Keratinocyte (primary cell): ENCODE data around the gene FAM174B. TPM values are rescaled to one million over a fixed set of nuclear protein-coding genes. Genes with fewer than 3 reads are reported as not detected.

Experiments
- DNase-seq: peaks from one replicate; pipeline ENCODE4 v3.0.0-alpha.2; 2011; ENCODE audit warnings: low read depth, missing footprints, low spot score
- FAIRE-seq: peaks from 2 replicates; lab custom pipeline; 2011; peaks lifted over from hg19 to GRCh38; lab: Jason Lieb, UNC
- H2AFZ ChIP-seq: 2 replicates; pipeline ENCODE4 v1.6.0; 2012; ENCODE audit warnings: low read length, control low read depth, inconsistent platforms; ENCODE audit not compliant: control insufficient read depth
- H3K27ac ChIP-seq: 2 replicates; pipeline ENCODE4 v1.5.1; 2011; ENCODE audit warnings: low read length; ENCODE audit not compliant: control insufficient read depth, insufficient read depth
- H3K27me3 ChIP-seq: 3 replicates; pipeline ENCODE4 v1.6.0; 2011; ENCODE audit warnings: low read length; ENCODE audit not compliant: control insufficient read depth, insufficient read depth; ENCODE audit errors: extremely low read depth
- H3K36me3 ChIP-seq, 2 experiments: 2 replicates in 1 of 2; 3 replicates in 1 of 2; pipeline ENCODE4 v1.5.1; 2011; ENCODE audit warnings: low read length in 2 of 2, mild to moderate bottlenecking in 1 of 2; ENCODE audit not compliant: control insufficient read depth in 2 of 2, insufficient read depth in 2 of 2; ENCODE audit errors: extremely low read depth in 1 of 2
- H3K4me1 ChIP-seq: 3 replicates; pipeline ENCODE4 v1.5.1; 2011; ENCODE audit warnings: low read length; ENCODE audit not compliant: control insufficient read depth, insufficient read depth; ENCODE audit errors: extremely low read depth
- H3K4me2 ChIP-seq: 3 replicates; pipeline ENCODE4 v1.6.0; 2011; ENCODE audit warnings: low read depth, low read length; ENCODE audit not compliant: control insufficient read depth, insufficient read depth; ENCODE audit errors: extremely low read depth
- H3K4me3 ChIP-seq, 3 experiments: fragments of 200-600 bp in 1 of 3; sonication (generic) in 1 of 3; 2 replicates in 2 of 3; 3 replicates in 1 of 3; pipeline ENCODE4 v1.5.1; 2011 to 2016; ENCODE audit warnings: low read length in 3 of 3, mild to moderate bottlenecking in 3 of 3, control low read depth in 2 of 3, inconsistent platforms in 1 of 3, low read depth in 1 of 3, mixed read lengths in 1 of 3, mixed run types in 1 of 3, moderate library complexity in 1 of 3; ENCODE audit not compliant: control insufficient read depth in 2 of 3, insufficient read depth in 2 of 3; ENCODE audit errors: extremely low read depth in 1 of 3
- H3K79me2 ChIP-seq: 2 replicates; pipeline ENCODE4 v1.6.0; 2012; ENCODE audit warnings: low read length; ENCODE audit not compliant: control insufficient read depth, insufficient read depth
- H3K9ac ChIP-seq: 3 replicates; pipeline ENCODE4 v1.6.0; 2011; ENCODE audit warnings: low read length; ENCODE audit not compliant: control insufficient read depth, insufficient read depth; ENCODE audit errors: extremely low read depth
- H3K9me1 ChIP-seq: 3 replicates; pipeline ENCODE4 v1.6.0; 2011; ENCODE audit warnings: low read length; ENCODE audit not compliant: control insufficient read depth, insufficient read depth; ENCODE audit errors: extremely low read depth
- H3K9me3 ChIP-seq: 2 replicates; pipeline ENCODE4 v1.5.1; 2012; ENCODE audit warnings: low read depth, low read length; ENCODE audit not compliant: control insufficient read depth
- H4K20me1 ChIP-seq: 3 replicates; pipeline ENCODE4 v1.6.0; 2011; ENCODE audit warnings: low read length; ENCODE audit not compliant: control insufficient read depth, insufficient read depth; ENCODE audit errors: extremely low read depth
- EZH2 ChIP-seq: IDR thresholded peaks from one replicate; pipeline ENCODE4 v1.6.1; 2012; ENCODE audit warnings: inconsistent platforms, mild to moderate bottlenecking, low read length, moderate library complexity
- dilution Hi-C: fragments of 300-500 bp; cut with MboI; formaldehyde crosslinking; loops from one replicate; pipeline ENCODE4 v1.7.0; 2020; ENCODE audit warnings: low sequenced_read_pairs; ENCODE audit not compliant: extremely low pct_ligation_motif_present
- polyA plus RNA-seq, 5 experiments: library from polyadenylated mRNA; depleted of rRNA in 3 of 5; stranded (reverse) in 3 of 5; stranded (forward) in 1 of 5; unstranded in 1 of 5; fragments of >200 nt; gene quantifications; 1 replicate in 1 of 5; 2 replicates in 3 of 5; 3 replicates in 1 of 5; pipeline versions ENCODE4 v1.2.1 to v1.2.3, GENCODE V29; 2011 to 2012; ENCODE audit warnings: missing spikeins in 2 of 5, low read depth in 1 of 5, low replicate concordance in 1 of 5
- TF ChIP-seq, protein P1 (sequence below), 3 experiments: IDR thresholded peaks in 1 of 3; conservative IDR thresholded peaks in 1 of 3; optimal IDR thresholded peaks in 1 of 3; 2 replicates in 2 of 3; 3 replicates in 1 of 3; pipeline versions ENCODE3 to v1.5.1; 2011; ENCODE audit warnings: low read length in 3 of 3, mild to moderate bottlenecking in 3 of 3, moderate library complexity in 2 of 3, control low read depth in 1 of 3, inconsistent platforms in 1 of 3; ENCODE audit not compliant: insufficient read depth in 2 of 3; ENCODE audit errors: extremely low read depth in 1 of 3

The FAM174B gene
- polyA plus RNA-seq, 1 donor (not counting 4 experiments of a cell fraction or from before 2014, with no cell fraction given), result 0.73 TPM

DNA sequence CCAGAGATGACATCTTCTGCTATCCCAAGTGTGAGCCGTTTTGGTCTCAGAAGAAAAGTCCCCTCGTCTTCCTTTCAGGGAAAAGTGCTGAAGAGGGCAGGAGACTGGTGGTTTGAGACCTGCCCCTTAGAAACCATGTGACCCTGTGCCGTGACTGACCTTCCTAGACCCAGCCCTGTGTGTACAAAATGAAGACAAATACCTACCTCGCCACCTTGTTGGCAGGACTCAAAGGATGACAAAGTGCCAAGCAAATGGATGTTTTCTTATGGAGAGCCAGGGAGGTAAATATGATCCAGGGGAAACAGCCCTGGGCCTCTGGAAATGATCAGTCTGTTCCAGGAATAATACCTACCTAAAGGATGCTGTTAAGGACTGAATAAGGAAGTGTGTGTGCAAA lies 41.3 kb downstream of the FAM174B start:
- H3K9me1 ChIP-seq, result no peaks in the 10 kb centered on the region
- TF ChIP-seq EZH2, result no peak
- TF ChIP-seq, protein P1, sequence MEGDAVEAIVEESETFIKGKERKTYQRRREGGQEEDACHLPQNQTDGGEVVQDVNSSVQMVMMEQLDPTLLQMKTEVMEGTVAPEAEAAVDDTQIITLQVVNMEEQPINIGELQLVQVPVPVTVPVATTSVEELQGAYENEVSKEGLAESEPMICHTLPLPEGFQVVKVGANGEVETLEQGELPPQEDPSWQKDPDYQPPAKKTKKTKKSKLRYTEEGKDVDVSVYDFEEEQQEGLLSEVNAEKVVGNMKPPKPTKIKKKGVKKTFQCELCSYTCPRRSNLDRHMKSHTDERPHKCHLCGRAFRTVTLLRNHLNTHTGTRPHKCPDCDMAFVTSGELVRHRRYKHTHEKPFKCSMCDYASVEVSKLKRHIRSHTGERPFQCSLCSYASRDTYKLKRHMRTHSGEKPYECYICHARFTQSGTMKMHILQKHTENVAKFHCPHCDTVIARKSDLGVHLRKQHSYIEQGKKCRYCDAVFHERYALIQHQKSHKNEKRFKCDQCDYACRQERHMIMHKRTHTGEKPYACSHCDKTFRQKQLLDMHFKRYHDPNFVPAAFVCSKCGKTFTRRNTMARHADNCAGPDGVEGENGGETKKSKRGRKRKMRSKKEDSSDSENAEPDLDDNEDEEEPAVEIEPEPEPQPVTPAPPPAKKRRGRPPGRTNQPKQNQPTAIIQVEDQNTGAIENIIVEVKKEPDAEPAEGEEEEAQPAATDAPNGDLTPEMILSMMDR (optimal IDR thresholded peaks at IDR 0.05 in 1 of 3, IDR thresholded peaks at IDR 0.05 in 1 of 3, conservative IDR thresholded peaks at IDR 0.05 in 1 of 3; ENCODE audit: extremely low read depth in 1 of 3, insufficient read depth in 2 of 3, low read length in 3 of 3), result no peak
- no peaks in the 10 kb centered on the region for H3K36me3 ChIP-seq
- H3K27me3 ChIP-seq, result no peaks in the 10 kb centered on the region
- dilution Hi-C loops, result no loop called here
- H4K20me1 ChIP-seq, result no peaks in the 10 kb centered on the region
- no peak overlapping the region for H3K4me2 ChIP-seq
- H3K9me3 ChIP-seq, result no peaks in the 10 kb centered on the region
- H3K79me2 ChIP-seq, result no peaks in the 10 kb centered on the region
- H3K27ac ChIP-seq, result no peak overlapping the region
- FAIRE-seq (no peak), DNase-seq (no peak)
- H3K9ac ChIP-seq, result no peak overlapping the region
- H3K4me1 ChIP-seq, result no peaks in the 10 kb centered on the region
- H3K4me3 ChIP-seq, result no peak overlapping the region
- no peak overlapping the region for H2AFZ ChIP-seq

DNA sequence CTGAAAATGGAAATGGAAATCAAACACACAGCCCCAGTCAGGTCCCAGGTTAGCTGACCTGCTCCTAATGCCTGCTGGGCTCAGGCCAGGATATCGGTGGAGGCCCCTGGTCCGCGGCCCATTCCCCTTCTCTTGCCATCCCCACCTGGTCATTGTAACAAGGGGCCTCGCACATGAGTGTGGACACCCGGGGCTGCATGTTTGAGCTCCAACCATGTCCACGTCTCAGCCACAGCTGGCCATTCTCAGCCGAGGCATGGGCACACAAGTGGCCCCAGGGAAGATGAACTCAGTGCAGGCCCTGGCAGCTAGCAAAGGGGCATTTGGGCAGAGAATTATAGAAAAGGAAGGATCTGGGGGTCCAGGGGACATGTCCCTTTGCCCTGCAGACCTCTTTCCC lies 41.7 kb downstream of the FAM174B start:
- Histone ChIP-seq H3K27ac (no peak overlapping the region), H3K9me3 (no peaks in the 10 kb centered on the region), H3K36me3 (no peaks in the 10 kb centered on the region), H4K20me1 (no peaks in the 10 kb centered on the region), H3K27me3 (no peaks in the 10 kb centered on the region), H3K79me2 (no peaks in the 10 kb centered on the region), H3K9me1 (no peaks in the 10 kb centered on the region), H2AFZ (no peak overlapping the region), H3K4me2 (no peak overlapping the region), H3K9ac (no peak overlapping the region), H3K4me1 (no peaks in the 10 kb centered on the region), H3K4me3 (no peak overlapping the region)
- no peak for DNase-seq
- TF ChIP-seq EZH2, result no peak
- TF ChIP-seq, protein P1 (optimal IDR thresholded peaks at IDR 0.05 in 1 of 3, IDR thresholded peaks at IDR 0.05 in 1 of 3, conservative IDR thresholded peaks at IDR 0.05 in 1 of 3; ENCODE audit: extremely low read depth in 1 of 3, insufficient read depth in 2 of 3, low read length in 3 of 3), result no peak
- dilution Hi-C loops, result no loop called here
- FAIRE-seq, result no peak
